ENCODE measurements around the gene HBM.

- TF ChIP-seq EZH2 (IDR thresholded peaks at IDR 0.05; ENCODE audit: borderline replicate concordance, low read depth, low read length, severe bottlenecking) (no peak), CTCF (IDR thresholded peaks at IDR 0.05; ENCODE audit: borderline replicate concordance, extremely low read depth, low read length, poor library complexity, severe bottlenecking) (no peak)
Measured at GRCh38 chr16:120756-121155, 45.0 kb upstream of the HBM start.
